ENCODE data around the gene PLA1A. TPM values are rescaled to one million over a fixed set of nuclear protein-coding genes. Genes with fewer than 3 reads are reported as not detected.

PLA1A gene
- total RNA-seq, 1 donor from 2014 or later: 1.7 TPM

- no peak for TF ChIP-seq POLR2A (IDR thresholded peaks at IDR 0.05)
- TF ChIP-seq POLR2AphosphoS5 (IDR thresholded peaks at IDR 0.05; ENCODE audit: insufficient read depth in 1 of 2, low read depth in 1 of 2): no peak
- TF ChIP-seq CTCF (IDR thresholded peaks at IDR 0.05): no peak
- H3K27ac ChIP-seq: no peak overlapping the region
- no peaks in the 10 kb centered on the region for H3K27me3 ChIP-seq
- no peaks in the 10 kb centered on the region for H3K4me1 ChIP-seq
- H3K36me3 ChIP-seq: no peaks in the 10 kb centered on the region
- no peak for DNase-seq (ENCODE audit: extremely low spot score in 2 of 2)
- intact Hi-C loops (cut with DNase I): no loop called here
- H3K9me3 ChIP-seq: no peaks in the 10 kb centered on the region
- H3K4me3 ChIP-seq: no peak overlapping the region
Observed at GRCh38 chr3:119569156-119569555, 28.5 kb upstream of the PLA1A start.

GRCh38 chr3:119570229-119570628 is 27.5 kb upstream of the PLA1A start:
- no peaks in the 10 kb centered on the region for H3K9me3 ChIP-seq
- H3K36me3 ChIP-seq: no peaks in the 10 kb centered on the region
- H3K27me3 ChIP-seq: no peaks in the 10 kb centered on the region
- no peak overlapping the region for H3K4me3 ChIP-seq
- TF ChIP-seq POLR2AphosphoS5 (IDR thresholded peaks at IDR 0.05; ENCODE audit: insufficient read depth in 1 of 2, low read depth in 1 of 2): no peak
- no peak for TF ChIP-seq POLR2A (IDR thresholded peaks at IDR 0.05)
- no peak for TF ChIP-seq CTCF (IDR thresholded peaks at IDR 0.05)
- no peak overlapping the region for H3K27ac ChIP-seq
- no peak for DNase-seq (ENCODE audit: extremely low spot score in 2 of 2)
- no peaks in the 10 kb centered on the region for H3K4me1 ChIP-seq
- intact Hi-C loops (cut with DNase I): no loop called here

- Histone ChIP-seq H3K36me3 (no peaks in the 10 kb centered on the region), H3K27me3 (no peaks in the 10 kb centered on the region), H3K27ac (no peak overlapping the region), H3K4me1 (no peaks in the 10 kb centered on the region), H3K4me3 (no peak overlapping the region), H3K9me3 (no peaks in the 10 kb centered on the region)
- intact Hi-C loops (cut with DNase I): no loop called here
- no peak for DNase-seq (ENCODE audit: extremely low spot score in 2 of 2)
- TF ChIP-seq POLR2AphosphoS5 (IDR thresholded peaks at IDR 0.05; ENCODE audit: insufficient read depth in 1 of 2, low read depth in 1 of 2) (no peak), POLR2A (IDR thresholded peaks at IDR 0.05) (no peak), CTCF (IDR thresholded peaks at IDR 0.05) (no peak)
Observed at GRCh38 chr3:119571230-119571629, 26.5 kb upstream of the PLA1A start.

- Histone ChIP-seq H3K4me1 (no peaks in the 10 kb centered on the region), H3K4me3 (no peak overlapping the region), H3K27ac (no peak overlapping the region), H3K36me3 (no peaks in the 10 kb centered on the region), H3K27me3 (no peaks in the 10 kb centered on the region), H3K9me3 (no peaks in the 10 kb centered on the region)
- intact Hi-C loops (cut with DNase I): no loop called here
- no peak for TF ChIP-seq CTCF (IDR thresholded peaks at IDR 0.05)
- TF ChIP-seq POLR2AphosphoS5 (IDR thresholded peaks at IDR 0.05; ENCODE audit: insufficient read depth in 1 of 2, low read depth in 1 of 2): no peak
- no peak for TF ChIP-seq POLR2A (IDR thresholded peaks at IDR 0.05)
- no peak for DNase-seq (ENCODE audit: extremely low spot score in 2 of 2)
Observed at GRCh38 chr3:119571688-119572087, 26.0 kb upstream of the PLA1A start.

GRCh38 chr3:119575507-119575906 is 22.2 kb upstream of the PLA1A start:
- no peak for DNase-seq (ENCODE audit: extremely low spot score in 2 of 2)
- Histone ChIP-seq H3K27me3 (no peaks in the 10 kb centered on the region), H3K4me1 (peaks cover 14% of the 10 kb centered on the region), H3K9me3 (no peaks in the 10 kb centered on the region), H3K36me3 (no peaks in the 10 kb centered on the region), H3K4me3 (no peak overlapping the region), H3K27ac (no peak overlapping the region)
- intact Hi-C loops (cut with DNase I): no loop called here
- no peak for TF ChIP-seq POLR2A (IDR thresholded peaks at IDR 0.05)
